ENCODE results near the gene FAM111A.

FAM111A gene

GRCh38 chr11:59151761-59152160 lies 9.1 kb downstream of the FAM111A start:
- no peak for ATAC-seq (replicated peaks; ENCODE audit: extremely low read depth, poor library complexity, severe bottlenecking)
- Mint-ChIP-seq H3K27me3 (no peaks in the 10 kb centered on the region), H3K4me1 (peaks cover 19% of the 10 kb centered on the region), H3K27ac (ENCODE audit: low read depth) (no peak overlapping the region), H3K4me3 (peak overlapping the region; percentile 36), H3K36me3 (ENCODE audit: insufficient read depth) (peaks cover 18% of the 10 kb centered on the region), H3K9me3 (no peaks in the 10 kb centered on the region)
- DNase-seq (ENCODE audit: low spot score in 2 of 2), result no peak

- H3K4me3 Mint-ChIP-seq, result peak overlapping the region; percentile 36
- H3K27me3 Mint-ChIP-seq, result no peaks in the 10 kb centered on the region
- ATAC-seq (replicated peaks; ENCODE audit: extremely low read depth, poor library complexity, severe bottlenecking), result no peak
- no peaks in the 10 kb centered on the region for H3K9me3 Mint-ChIP-seq
- H3K27ac Mint-ChIP-seq (ENCODE audit: low read depth), result peak overlapping the region; percentile 15
- no peak for DNase-seq (ENCODE audit: low spot score in 2 of 2)
- peaks cover 18% of the 10 kb centered on the region for H3K36me3 Mint-ChIP-seq (ENCODE audit: insufficient read depth)
- H3K4me1 Mint-ChIP-seq, result peaks cover 12% of the 10 kb centered on the region
Observed at GRCh38 chr11:59152312-59152951, 9.8 kb downstream of the FAM111A start.

GRCh38 chr11:59154610-59155009 lies 12.0 kb downstream of the FAM111A start:
- no peaks in the 10 kb centered on the region for H3K9me3 Mint-ChIP-seq
- no peak overlapping the region for H3K4me3 Mint-ChIP-seq
- DNase-seq (ENCODE audit: low spot score in 2 of 2) (no peak), ATAC-seq (replicated peaks; ENCODE audit: extremely low read depth, poor library complexity, severe bottlenecking) (no peak)
- peaks cover 10% of the 10 kb centered on the region for H3K36me3 Mint-ChIP-seq (ENCODE audit: insufficient read depth)
- no peaks in the 10 kb centered on the region for H3K27me3 Mint-ChIP-seq
- H3K4me1 Mint-ChIP-seq, result no peaks in the 10 kb centered on the region
- H3K27ac Mint-ChIP-seq (ENCODE audit: low read depth), result no peak overlapping the region

GRCh38 chr11:59157433-59157832 lies 14.8 kb downstream of the FAM111A start:
- no peaks in the 10 kb centered on the region for H3K4me1 Mint-ChIP-seq
- no peak overlapping the region for H3K27ac Mint-ChIP-seq (ENCODE audit: low read depth)
- H3K27me3 Mint-ChIP-seq, result peaks cover 24% of the 10 kb centered on the region
- DNase-seq (ENCODE audit: low spot score in 2 of 2), result no peak
- no peaks in the 10 kb centered on the region for H3K9me3 Mint-ChIP-seq
- no peak overlapping the region for H3K4me3 Mint-ChIP-seq
- no peak for ATAC-seq (replicated peaks; ENCODE audit: extremely low read depth, poor library complexity, severe bottlenecking)
- peaks cover 3% of the 10 kb centered on the region for H3K36me3 Mint-ChIP-seq (ENCODE audit: insufficient read depth)

- Mint-ChIP-seq H3K27ac (ENCODE audit: low read depth) (no peak overlapping the region), H3K4me3 (no peak overlapping the region), H3K36me3 (ENCODE audit: insufficient read depth) (no peaks in the 10 kb centered on the region), H3K27me3 (peaks cover 34% of the 10 kb centered on the region), H3K9me3 (no peaks in the 10 kb centered on the region), H3K4me1 (no peaks in the 10 kb centered on the region)
- DNase-seq (ENCODE audit: low spot score in 2 of 2) (peak in 1 of 2 donors; percentile 51), ATAC-seq (replicated peaks; ENCODE audit: extremely low read depth, poor library complexity, severe bottlenecking) (peak; percentile 73)
Observed at GRCh38 chr11:59158206-59159068, 15.8 kb downstream of the FAM111A start.

- H3K27ac Mint-ChIP-seq (ENCODE audit: low read depth), result no peak overlapping the region
- peaks cover 62% of the 10 kb centered on the region for H3K27me3 Mint-ChIP-seq
- ATAC-seq (replicated peaks; ENCODE audit: extremely low read depth, poor library complexity, severe bottlenecking) (no peak), DNase-seq (ENCODE audit: low spot score in 2 of 2) (no peak)
- H3K4me1 Mint-ChIP-seq, result no peaks in the 10 kb centered on the region
- no peaks in the 10 kb centered on the region for H3K9me3 Mint-ChIP-seq
- H3K4me3 Mint-ChIP-seq, result no peak overlapping the region
- H3K36me3 Mint-ChIP-seq (ENCODE audit: insufficient read depth), result no peaks in the 10 kb centered on the region
Observed at GRCh38 chr11:59164028-59164427, 21.4 kb downstream of the FAM111A start.

GRCh38 chr11:59171508-59172322 lies 29.1 kb downstream of the FAM111A start, which contains the start of gene DTX4:
Gene DTX4, plus strand, starts transcription at chr11:59172132. Its CDS starts 464 bp downstream, at chr11:59172596.
- DNase-seq (ENCODE audit: low spot score in 2 of 2) (peak; percentile 76 to 78), ATAC-seq (replicated peaks; ENCODE audit: extremely low read depth, poor library complexity, severe bottlenecking) (peak; percentile 90)
- Mint-ChIP-seq H3K4me3 (peak within 1 kb of the TSS; percentile 89), H3K27ac (ENCODE audit: low read depth) (peak within 1 kb of the TSS; percentile 46), H3K4me1 (peaks cover 13% of the 10 kb centered on the region), H3K36me3 (ENCODE audit: insufficient read depth) (peaks cover 6% of the 10 kb centered on the region), H3K27me3 (peaks cover 8% of the 10 kb centered on the region), H3K9me3 (no peaks in the 10 kb centered on the region)

- Mint-ChIP-seq H3K27ac (ENCODE audit: low read depth) (peak overlapping the region; percentile 46), H3K4me1 (peaks cover 13% of the 10 kb centered on the region), H3K27me3 (peaks cover 8% of the 10 kb centered on the region), H3K9me3 (no peaks in the 10 kb centered on the region), H3K36me3 (ENCODE audit: insufficient read depth) (peaks cover 6% of the 10 kb centered on the region), H3K4me3 (peak overlapping the region; percentile 89)
- ATAC-seq (replicated peaks; ENCODE audit: extremely low read depth, poor library complexity, severe bottlenecking), result peak; percentile 20
- no peak for DNase-seq (ENCODE audit: low spot score in 2 of 2)
Observed at GRCh38 chr11:59172345-59173079, 29.9 kb downstream of the FAM111A start.

- H3K4me1 Mint-ChIP-seq, result peaks cover 13% of the 10 kb centered on the region
- H3K27ac Mint-ChIP-seq (ENCODE audit: low read depth), result peak overlapping the region; percentile 46
- peaks cover 8% of the 10 kb centered on the region for H3K27me3 Mint-ChIP-seq
- peak overlapping the region; percentile 89 for H3K4me3 Mint-ChIP-seq
- DNase-seq (ENCODE audit: low spot score in 2 of 2), result no peak
- ATAC-seq (replicated peaks; ENCODE audit: extremely low read depth, poor library complexity, severe bottlenecking), result no peak
- H3K36me3 Mint-ChIP-seq (ENCODE audit: insufficient read depth), result peaks cover 6% of the 10 kb centered on the region
- no peaks in the 10 kb centered on the region for H3K9me3 Mint-ChIP-seq
Observed at GRCh38 chr11:59173080-59173963, 30.7 kb downstream of the FAM111A start.

GRCh38 chr11:59173964-59174663 lies 31.5 kb downstream of the FAM111A start:
- H3K9me3 Mint-ChIP-seq, result no peaks in the 10 kb centered on the region
- no peak overlapping the region for H3K27ac Mint-ChIP-seq (ENCODE audit: low read depth)
- peaks cover 13% of the 10 kb centered on the region for H3K4me1 Mint-ChIP-seq
- H3K36me3 Mint-ChIP-seq (ENCODE audit: insufficient read depth), result peaks cover 6% of the 10 kb centered on the region
- DNase-seq (ENCODE audit: low spot score in 2 of 2) (no peak), ATAC-seq (replicated peaks; ENCODE audit: extremely low read depth, poor library complexity, severe bottlenecking) (no peak)
- no peak overlapping the region for H3K4me3 Mint-ChIP-seq
- H3K27me3 Mint-ChIP-seq, result peaks cover 8% of the 10 kb centered on the region

- no peaks in the 10 kb centered on the region for H3K9me3 Mint-ChIP-seq
- peaks cover 6% of the 10 kb centered on the region for H3K36me3 Mint-ChIP-seq (ENCODE audit: insufficient read depth)
- ATAC-seq (replicated peaks; ENCODE audit: extremely low read depth, poor library complexity, severe bottlenecking) (no peak), DNase-seq (ENCODE audit: low spot score in 2 of 2) (no peak)
- peaks cover 8% of the 10 kb centered on the region for H3K27me3 Mint-ChIP-seq
- peaks cover 13% of the 10 kb centered on the region for H3K4me1 Mint-ChIP-seq
- no peak overlapping the region for H3K27ac Mint-ChIP-seq (ENCODE audit: low read depth)
- no peak overlapping the region for H3K4me3 Mint-ChIP-seq
Observed at GRCh38 chr11:59174664-59175033, 32.0 kb downstream of the FAM111A start.
